ENCODE data around the gene PRTFDC1.

Gene PRTFDC1

DNA sequence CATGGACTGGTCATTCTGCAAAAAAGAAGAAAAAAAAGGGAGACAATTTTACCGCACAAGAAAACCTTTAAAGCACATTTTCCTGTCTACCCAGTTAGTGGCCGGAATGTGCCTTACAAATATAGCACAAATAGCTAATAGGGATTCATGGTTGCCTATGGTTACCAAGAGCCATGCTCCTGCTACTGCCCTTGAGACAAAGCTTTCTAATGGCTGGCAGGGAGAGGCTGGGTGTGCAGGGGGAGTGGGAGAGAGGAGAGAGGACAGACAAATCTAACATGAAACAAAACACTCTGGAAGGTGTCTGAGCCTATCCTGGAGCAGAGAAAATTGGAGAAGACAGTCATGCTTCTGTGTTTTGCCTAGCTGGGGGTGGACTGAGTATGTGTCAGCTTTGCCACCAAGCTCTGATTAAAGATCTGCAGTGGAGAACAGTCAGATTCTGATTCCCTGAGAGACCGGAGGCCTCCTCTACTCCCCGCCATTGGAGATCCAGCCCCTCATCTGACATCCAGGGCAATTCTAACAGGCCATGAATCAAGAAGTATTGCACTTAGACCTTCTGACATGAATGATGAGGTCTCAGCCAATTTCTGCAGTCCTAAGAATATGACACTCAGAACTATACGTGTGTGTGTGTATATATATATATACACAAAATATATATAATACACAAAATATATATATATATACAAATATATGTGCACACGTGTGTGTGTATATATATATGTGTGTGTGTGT is 80.2 kb downstream of the PRTFDC1 start:
- DNase-seq (ENCODE audit: low read depth): no peak

- no peak for DNase-seq (ENCODE audit: low read depth)
Observed at GRCh38 chr10:24871011-24871935, 81.1 kb downstream of the PRTFDC1 start.

DNA sequence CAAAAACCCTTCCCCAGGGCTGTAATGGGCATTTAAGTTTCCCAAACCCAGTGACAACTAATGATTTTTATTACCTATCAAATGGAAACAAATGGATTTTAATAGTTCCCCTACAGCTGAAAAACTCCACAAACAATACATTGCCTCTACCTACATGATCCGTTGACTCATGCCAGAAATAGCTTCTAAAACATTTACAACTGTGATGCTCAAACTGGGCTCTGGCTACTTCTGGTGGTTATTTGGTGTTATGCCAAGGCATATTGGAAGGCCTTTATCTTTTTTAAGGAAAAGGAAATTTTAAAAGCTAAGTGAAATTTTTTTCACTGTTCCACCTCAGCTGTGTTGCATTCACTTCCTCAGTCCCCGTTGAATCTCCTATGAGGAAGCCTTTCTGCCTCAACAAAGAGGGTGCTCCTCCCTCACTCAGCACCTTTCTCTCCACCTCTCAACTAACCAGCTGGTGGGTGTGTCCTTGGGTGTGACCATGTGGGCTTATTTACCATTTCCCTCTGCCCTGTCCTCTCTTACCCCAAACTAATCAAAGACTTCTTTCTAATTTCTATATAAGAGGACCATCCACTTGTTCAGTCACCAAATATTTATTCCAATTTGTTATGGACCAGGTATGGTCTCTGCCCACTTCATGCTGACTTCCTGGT is 82.9 kb downstream of the PRTFDC1 start:
- no peak for DNase-seq (ENCODE audit: low read depth)

DNA sequence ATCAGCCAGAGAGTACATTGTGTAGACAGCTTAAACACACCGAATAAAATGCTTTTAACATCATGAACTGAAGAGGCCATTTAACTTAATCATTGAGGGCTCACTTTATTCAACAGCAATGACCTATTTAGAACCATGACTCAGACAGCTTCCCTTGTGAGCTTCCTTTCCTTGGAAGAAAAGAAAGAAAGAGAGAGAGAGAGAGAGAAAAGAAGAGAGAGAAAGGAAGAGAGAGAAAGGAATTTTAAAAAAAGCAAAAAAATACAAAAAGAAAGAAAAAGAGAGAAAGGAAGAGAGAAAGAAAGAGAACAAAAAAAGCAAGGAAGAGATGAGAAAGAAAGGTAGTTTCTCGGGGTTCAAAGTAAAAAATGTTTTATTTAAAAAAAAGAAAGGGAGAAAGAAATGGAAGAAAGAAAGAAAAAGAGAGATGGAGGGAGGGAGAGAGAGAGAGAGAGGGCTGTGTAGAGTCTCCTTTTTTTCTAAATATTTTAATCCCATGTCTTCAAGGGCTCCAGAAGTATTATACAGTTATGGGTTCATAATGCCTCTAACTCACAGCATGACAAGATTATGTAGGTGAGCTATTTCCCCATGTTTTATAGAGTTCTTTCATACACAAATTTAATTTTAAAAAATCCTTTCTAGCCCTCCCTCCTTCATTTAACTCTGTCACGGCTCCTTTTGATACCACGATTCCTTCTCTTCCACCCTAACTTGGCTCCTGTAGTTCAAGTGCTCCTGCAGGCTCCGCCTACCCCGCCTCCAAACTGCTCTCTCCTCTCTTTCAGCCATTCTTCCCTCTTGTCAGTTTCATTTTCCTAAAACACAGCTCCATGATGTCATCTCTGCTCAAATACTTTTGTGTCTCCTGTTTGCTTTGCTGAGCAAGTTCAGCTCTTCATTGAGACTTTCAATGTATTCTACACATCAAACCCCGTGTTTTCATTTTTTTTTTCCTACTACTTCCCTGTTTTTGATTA is 85.5 kb downstream of the PRTFDC1 start:
- DNase-seq (ENCODE audit: low read depth): no peak

- DNase-seq (ENCODE audit: low read depth): no peak
Observed at GRCh38 chr10:24865783-24866182, 86.6 kb downstream of the PRTFDC1 start.

- DNase-seq (ENCODE audit: low read depth): no peak
Observed at GRCh38 chr10:24862589-24862988, 89.8 kb downstream of the PRTFDC1 start.

GRCh38 chr10:24858288-24859270 is 93.8 kb downstream of the PRTFDC1 start:
- DNase-seq (ENCODE audit: low read depth): peak; percentile 49

GRCh38 chr10:24857031-24857725 is 95.2 kb downstream of the PRTFDC1 start:
- no peak for DNase-seq (ENCODE audit: low read depth)

DNA sequence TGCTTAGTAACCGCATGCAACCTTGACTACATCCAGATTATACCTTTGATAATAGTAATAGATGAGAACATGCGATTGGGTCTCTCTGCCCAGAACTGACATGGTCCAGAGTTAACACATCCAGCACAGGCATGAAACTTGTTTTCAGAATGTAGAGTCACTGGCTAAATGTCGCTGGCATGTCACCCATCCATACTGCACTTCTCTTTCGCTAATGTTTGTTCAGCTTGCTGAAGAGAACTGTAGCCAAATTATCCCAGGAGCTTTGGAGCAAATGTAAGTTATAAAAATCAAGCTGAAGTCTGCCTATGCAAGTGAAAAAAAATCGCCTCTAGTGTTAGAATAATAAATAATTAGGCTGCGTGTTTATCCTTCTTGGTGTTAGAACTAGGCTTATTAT is 98.2 kb downstream of the PRTFDC1 start:
- no peak for DNase-seq (ENCODE audit: low read depth)

- DNase-seq (ENCODE audit: low read depth): no peak
Observed at GRCh38 chr10:24853661-24854060, 98.7 kb downstream of the PRTFDC1 start.

- no peak for DNase-seq (ENCODE audit: low read depth)
Observed at GRCh38 chr10:24851629-24852028, 100.8 kb downstream of the PRTFDC1 start.

DNA sequence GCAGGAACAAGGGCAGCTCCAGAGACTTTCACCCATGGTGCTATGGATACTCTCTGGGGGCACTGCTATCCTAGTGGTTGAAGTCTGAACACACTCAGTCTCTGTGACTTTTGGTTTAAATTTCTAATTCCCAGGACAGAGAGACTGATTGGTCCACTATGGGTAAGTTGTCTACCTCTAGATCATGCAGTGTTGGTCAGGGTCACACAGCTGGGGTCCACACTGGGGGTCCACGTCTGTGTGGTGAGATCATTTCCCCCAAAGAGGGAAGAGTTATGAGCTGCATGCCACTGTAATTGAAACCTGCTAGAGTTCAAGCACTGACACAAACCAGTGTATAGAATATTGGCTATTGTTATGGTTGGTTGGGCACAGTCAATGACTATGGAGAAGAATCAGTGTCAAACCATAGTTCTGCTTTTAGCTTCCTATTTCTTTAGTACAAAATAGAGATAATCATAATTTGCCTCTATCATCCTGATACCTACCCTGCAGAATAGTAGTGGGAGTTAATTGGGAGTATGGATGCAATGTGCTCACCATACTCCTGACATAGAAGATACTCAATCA is 101.6 kb downstream of the PRTFDC1 start:
- no peak for DNase-seq (ENCODE audit: low read depth)

- no peak for DNase-seq (ENCODE audit: low read depth)
Observed at GRCh38 chr10:24849501-24850299, 102.7 kb downstream of the PRTFDC1 start.

DNA sequence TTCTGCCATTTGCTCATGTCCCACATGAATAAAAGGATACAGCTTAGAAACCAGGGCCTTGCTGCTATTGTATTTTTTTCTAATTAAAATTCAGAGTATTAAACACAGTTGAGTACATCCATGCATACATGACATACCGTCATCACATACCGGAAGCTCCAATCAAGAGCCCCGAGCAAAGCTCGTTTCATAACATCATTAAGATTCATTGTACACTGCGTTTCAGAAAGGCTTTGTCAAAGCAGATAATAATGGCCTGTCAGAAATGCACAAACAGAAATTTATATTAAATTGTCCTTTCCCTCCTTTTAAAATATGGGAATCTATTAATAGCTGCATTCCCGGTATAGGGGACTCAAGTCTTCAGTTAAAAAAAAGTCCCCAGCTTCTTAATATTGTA is 103.4 kb downstream of the PRTFDC1 start:
- DNase-seq (ENCODE audit: low read depth): no peak

DNA sequence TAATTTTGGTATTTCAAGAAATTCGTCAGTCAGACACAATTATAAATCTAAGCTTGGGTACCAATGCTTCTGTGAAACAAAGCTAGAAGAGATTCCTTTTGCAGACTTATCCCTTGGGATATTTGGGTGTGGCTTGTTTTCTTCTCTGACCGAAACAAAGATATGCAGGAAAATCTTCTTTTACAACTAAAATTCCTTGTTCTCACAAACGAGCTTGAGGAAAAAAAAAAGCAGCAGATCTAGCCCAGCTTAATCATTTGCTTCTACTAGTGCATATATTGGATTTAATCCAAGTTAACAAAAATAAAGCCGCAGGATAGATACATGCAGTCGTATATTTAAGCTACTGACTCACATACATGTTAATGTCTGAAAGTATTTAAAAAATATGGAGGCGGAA is 104.2 kb downstream of the PRTFDC1 start:
- DNase-seq (ENCODE audit: low read depth): no peak

- no peak for DNase-seq (ENCODE audit: low read depth)
Observed at GRCh38 chr10:24847112-24848070, 105.0 kb downstream of the PRTFDC1 start.

GRCh38 chr10:24844742-24845141 is 107.7 kb downstream of the PRTFDC1 start:
- no peak for DNase-seq (ENCODE audit: low read depth)

Measured in HS-5 (cell line).